Endothelial cell of umbilical vein (primary cell): ENCODE data around the gene ABT1. TPM values are rescaled to one million over a fixed set of nuclear protein-coding genes. Genes with fewer than 3 reads are reported as not detected.

Experiments
- BruUV-seq: library from RNA; stranded (reverse); fragments of 400-500 nt; replicated peaks from 2 replicates; lab custom pipeline; 2021; lab: Mats Ljungman, UMichigan
- CTCF ChIA-PET: fragments of 300-600, 350-600 bp; sonication (Branson Sonifier 250); formaldehyde crosslinking; loops from one replicate; lab custom pipeline; 2021; ENCODE audit warnings: antibody characterized with exemption, inconsistent platforms; lab: Charles Lee
- POLR2A ChIA-PET: fragments of 300-600, 350-600 bp; sonication (Branson Sonifier 250); formaldehyde crosslinking; loops from one replicate; lab custom pipeline; 2021; ENCODE audit warnings: antibody characterized with exemption, inconsistent platforms; lab: Charles Lee
- DNase-seq: peaks from one replicate; pipeline ENCODE4 v3.0.0-alpha.2; 2011; ENCODE audit warnings: low read depth, low spot score
- FAIRE-seq: peaks from 2 replicates; lab custom pipeline; 2011; peaks lifted over from hg19 to GRCh38; lab: Jason Lieb, UNC
- H2AFZ ChIP-seq: 2 replicates; pipeline ENCODE4 v1.6.0; 2012; ENCODE audit warnings: low read depth, low read length, control low read depth, inconsistent platforms
- H3K27ac ChIP-seq: 2 replicates; pipeline ENCODE4 v1.5.1; 2011; ENCODE audit warnings: low read depth, mild to moderate bottlenecking, control low read depth, low read length, moderate library complexity; ENCODE audit not compliant: insufficient read depth
- H3K27me3 ChIP-seq, 2 experiments: 2 replicates each; pipeline versions ENCODE4 v1.6.0 to v1.6.1; 2011; ENCODE audit warnings: low read length in 2 of 2, mixed read lengths in 1 of 2; ENCODE audit not compliant: control insufficient read depth in 2 of 2, insufficient read depth in 2 of 2
- H3K36me3 ChIP-seq, 2 experiments: 2 replicates in 1 of 2; 3 replicates in 1 of 2; pipeline ENCODE4 v1.5.1; 2011; ENCODE audit warnings: low read length in 2 of 2, mild to moderate bottlenecking in 1 of 2, moderate library complexity in 1 of 2; ENCODE audit not compliant: control insufficient read depth in 2 of 2, insufficient read depth in 2 of 2; ENCODE audit errors: extremely low read depth in 1 of 2
- H3K4me1 ChIP-seq: 3 replicates; pipeline ENCODE4 v1.5.1; 2011; ENCODE audit warnings: mild to moderate bottlenecking, low read length; ENCODE audit not compliant: control insufficient read depth, insufficient read depth; ENCODE audit errors: extremely low read depth
- H3K4me2 ChIP-seq: 2 replicates; pipeline ENCODE4 v1.6.1; 2011; ENCODE audit warnings: low read length, control low read depth, mixed read lengths; ENCODE audit not compliant: insufficient read depth
- H3K4me3 ChIP-seq, 3 experiments: fragments of 200-600 bp in 1 of 3; sonication (generic), shearing (Covaris generic) in 1 of 3; replicated peaks in 1 of 3; 2 replicates each; pipeline ENCODE4 v1.5.1; 2011 to 2016; ENCODE audit warnings: control low read depth in 3 of 3, low read length in 3 of 3, mild to moderate bottlenecking in 2 of 3, inconsistent platforms in 1 of 3, low read depth in 1 of 3, moderate library complexity in 1 of 3; ENCODE audit not compliant: insufficient read depth in 1 of 3
- H3K79me2 ChIP-seq: 2 replicates; pipeline ENCODE4 v1.6.0; 2012; ENCODE audit warnings: low read length, inconsistent platforms; ENCODE audit not compliant: control insufficient read depth, insufficient read depth
- H3K9ac ChIP-seq: replicated peaks from 2 replicates; pipeline ENCODE3; 2011; ENCODE audit warnings: low read length, control low read depth; ENCODE audit not compliant: insufficient read depth; ENCODE audit errors: extremely low read depth
- H3K9me1 ChIP-seq: replicated peaks from 3 replicates; pipeline ENCODE4 v1.6.0; 2011; ENCODE audit warnings: mild to moderate bottlenecking, low read length; ENCODE audit not compliant: control insufficient read depth, insufficient read depth; ENCODE audit errors: extremely low read depth
- H3K9me3 ChIP-seq: replicated peaks from 2 replicates; pipeline ENCODE4 v1.5.1; 2012; ENCODE audit warnings: low read length, inconsistent platforms; ENCODE audit not compliant: control insufficient read depth, insufficient read depth
- H4K20me1 ChIP-seq: replicated peaks from 2 replicates; pipeline ENCODE3; 2011; ENCODE audit warnings: mild to moderate bottlenecking, low read length; ENCODE audit not compliant: control insufficient read depth, insufficient read depth; ENCODE audit errors: extremely low read depth
- EZH2 ChIP-seq: IDR thresholded peaks from 2 replicates; pipeline ENCODE4 v1.6.1; 2012; ENCODE audit warnings: borderline replicate concordance, low read depth, mild to moderate bottlenecking, moderate library complexity, low read length, inconsistent platforms; ENCODE audit not compliant: severe bottlenecking
- FOS ChIP-seq: IDR thresholded peaks from 2 replicates; pipeline ENCODE4 v1.6.1; 2011; ENCODE audit warnings: mild to moderate bottlenecking, low read length, moderate library complexity, borderline replicate concordance; ENCODE audit not compliant: insufficient read depth
- GATA2 ChIP-seq: IDR thresholded peaks from 2 replicates; pipeline ENCODE4 v1.7.0; 2011; ENCODE audit warnings: low read depth, mild to moderate bottlenecking, moderate library complexity, mixed read lengths, low read length; ENCODE audit not compliant: insufficient read length, insufficient read depth
- JUN ChIP-seq: IDR thresholded peaks from 2 replicates; pipeline ENCODE4 v1.6.1; 2011; ENCODE audit warnings: borderline replicate concordance, low read depth; ENCODE audit not compliant: insufficient read length, insufficient read depth
- MAX ChIP-seq: IDR thresholded peaks from 2 replicates; pipeline ENCODE4 v1.6.1; 2011; ENCODE audit not compliant: insufficient read depth, insufficient read length
- MYC ChIP-seq: IDR thresholded peaks from one replicate; pipeline ENCODE4 v1.6.1; 2011; ENCODE audit warnings: mild to moderate bottlenecking, low read depth, low read length
- POLR2A ChIP-seq: IDR thresholded peaks from 2 replicates; pipeline ENCODE4 v1.6.1; 2012; ENCODE audit warnings: low read depth, mild to moderate bottlenecking, control low read depth, low read length
- POLR2AphosphoS5 ChIP-seq: IDR thresholded peaks from 2 replicates; pipeline ENCODE4 v1.6.1; 2012; ENCODE audit warnings: low read depth, mild to moderate bottlenecking, control low read depth, low read length, moderate library complexity; ENCODE audit not compliant: insufficient read depth
- dilution Hi-C: fragments of 300-500 bp; cut with MboI; formaldehyde crosslinking; loops from one replicate; pipeline ENCODE4 v1.15.0; 2019; ENCODE audit warnings: low sequenced_read_pairs; ENCODE audit not compliant: extremely low pct_ligation_motif_present
- intact Hi-C: fragments of 100-400 bp; cut with micrococcal nuclease; formaldehyde crosslinking; loops from one replicate; pipeline ENCODE4 v1.10.0; 2022
- polyA plus RNA-seq, 4 experiments: library from polyadenylated mRNA; depleted of rRNA in 3 of 4; stranded (reverse) in 3 of 4; unstranded in 1 of 4; fragments of >200 nt; gene quantifications; 2 replicates each; pipeline versions ENCODE4 v1.2.1 to v1.2.3, GENCODE V29; 2011 to 2012; ENCODE audit warnings: missing spikeins in 1 of 4
- total RNA-seq: library from RNA; stranded (reverse); gene quantifications from 2 replicates; pipeline ENCODE4 v1.2.3, GENCODE V29; 2021
- TF ChIP-seq, protein P1 (sequence below), 2 donors: IDR thresholded peaks; 1 replicate in 1 of 2; 2 replicates in 1 of 2; pipeline ENCODE4 v1.5.1; 2011; ENCODE audit warnings: low read length in 2 of 2, mild to moderate bottlenecking in 2 of 2, moderate library complexity in 2 of 2, control low read depth in 1 of 2, inconsistent platforms in 1 of 2, low read depth in 1 of 2; ENCODE audit not compliant: insufficient read depth in 1 of 2; ENCODE audit errors: extremely low read depth in 1 of 2

The ABT1 gene
- total and polyA plus RNA-seq, 2 donors (not counting 3 experiments of a cell fraction or from before 2014, with no cell fraction given) = 20.1 to 22.2 TPM

DNA sequence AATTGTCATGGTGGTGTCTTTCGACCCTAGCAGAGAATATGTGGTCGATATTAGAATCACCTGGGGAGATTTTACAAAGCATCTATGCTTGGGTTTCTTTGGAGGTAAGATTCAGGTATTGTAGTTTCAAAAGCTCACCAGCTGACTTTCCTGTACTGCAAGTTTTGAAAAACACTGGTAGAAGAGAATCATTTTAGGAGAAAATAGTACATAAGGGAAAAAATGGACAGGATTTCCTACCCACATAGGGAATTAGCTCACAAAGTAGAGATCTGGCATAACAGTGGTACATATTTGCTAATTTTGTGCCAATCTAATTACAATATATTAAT lies 27.4 kb upstream of the ABT1 start:
- POLR2A ChIA-PET = interaction anchor here (1.3 kb wide), 1 partner anchor 13 kb away, joined by 4 read pairs; no protein-coding TSS in a partner anchor
- no peaks in the 10 kb centered on the region for H3K79me2 ChIP-seq
- CTCF ChIA-PET = interaction anchor here (0.7 to 14.8 kb wide), 14 partner anchors 15 to 396 kb away, joined by 3 to 359 read pairs (median 5); partner anchors contain the start of genes ABT1 and HMGN4
- dilution Hi-C loops = no loop called here
- H3K27ac ChIP-seq = no peak overlapping the region
- no peaks in the 10 kb centered on the region for H3K27me3 ChIP-seq
- intact Hi-C loops = loop anchor here (2.0 kb wide), 1 partner anchor 229 kb away; no protein-coding TSS in a partner anchor
- no peaks in the 10 kb centered on the region for H4K20me1 ChIP-seq
- no peaks in the 10 kb centered on the region for H3K9me1 ChIP-seq
- H3K9me3 ChIP-seq = no peaks in the 10 kb centered on the region
- FAIRE-seq = no peak
- no peak for DNase-seq
- H3K4me3 ChIP-seq = peak overlapping the region in 2 of 3 experiments; percentile 30 to 95
- TF ChIP-seq POLR2AphosphoS5 = no peak
- no peak for TF ChIP-seq MAX
- TF ChIP-seq MYC = no peak
- TF ChIP-seq GATA2 = no peak
- no peak for TF ChIP-seq POLR2A
- TF ChIP-seq EZH2 = no peak
- TF ChIP-seq, protein P1, sequence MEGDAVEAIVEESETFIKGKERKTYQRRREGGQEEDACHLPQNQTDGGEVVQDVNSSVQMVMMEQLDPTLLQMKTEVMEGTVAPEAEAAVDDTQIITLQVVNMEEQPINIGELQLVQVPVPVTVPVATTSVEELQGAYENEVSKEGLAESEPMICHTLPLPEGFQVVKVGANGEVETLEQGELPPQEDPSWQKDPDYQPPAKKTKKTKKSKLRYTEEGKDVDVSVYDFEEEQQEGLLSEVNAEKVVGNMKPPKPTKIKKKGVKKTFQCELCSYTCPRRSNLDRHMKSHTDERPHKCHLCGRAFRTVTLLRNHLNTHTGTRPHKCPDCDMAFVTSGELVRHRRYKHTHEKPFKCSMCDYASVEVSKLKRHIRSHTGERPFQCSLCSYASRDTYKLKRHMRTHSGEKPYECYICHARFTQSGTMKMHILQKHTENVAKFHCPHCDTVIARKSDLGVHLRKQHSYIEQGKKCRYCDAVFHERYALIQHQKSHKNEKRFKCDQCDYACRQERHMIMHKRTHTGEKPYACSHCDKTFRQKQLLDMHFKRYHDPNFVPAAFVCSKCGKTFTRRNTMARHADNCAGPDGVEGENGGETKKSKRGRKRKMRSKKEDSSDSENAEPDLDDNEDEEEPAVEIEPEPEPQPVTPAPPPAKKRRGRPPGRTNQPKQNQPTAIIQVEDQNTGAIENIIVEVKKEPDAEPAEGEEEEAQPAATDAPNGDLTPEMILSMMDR (IDR thresholded peaks at IDR 0.05; ENCODE audit: extremely low read depth in 1 of 2, insufficient read depth in 1 of 2, low read depth in 1 of 2, low read length in 2 of 2) = no peak
- TF ChIP-seq JUN = no peak
- no peak for TF ChIP-seq FOS
- no TSS peak for BruUV-seq
- no peak overlapping the region for H3K9ac ChIP-seq
- peak overlapping the region; percentile 66 for H2AFZ ChIP-seq
- H3K4me2 ChIP-seq = peak overlapping the region; percentile 83
- H3K4me1 ChIP-seq = peaks cover 6% of the 10 kb centered on the region
- H3K36me3 ChIP-seq = no peaks in the 10 kb centered on the region
